ENCODE results near the gene WDTC1. TPM values are rescaled to one million over a fixed set of nuclear protein-coding genes. Genes with fewer than 3 reads are reported as not detected.

WDTC1 gene
- total and polyA plus RNA-seq, 2 of the 13 experiments (the other 11 are each of a cell fraction or from before 2014, with no cell fraction given): 5.5 TPM

DNA sequence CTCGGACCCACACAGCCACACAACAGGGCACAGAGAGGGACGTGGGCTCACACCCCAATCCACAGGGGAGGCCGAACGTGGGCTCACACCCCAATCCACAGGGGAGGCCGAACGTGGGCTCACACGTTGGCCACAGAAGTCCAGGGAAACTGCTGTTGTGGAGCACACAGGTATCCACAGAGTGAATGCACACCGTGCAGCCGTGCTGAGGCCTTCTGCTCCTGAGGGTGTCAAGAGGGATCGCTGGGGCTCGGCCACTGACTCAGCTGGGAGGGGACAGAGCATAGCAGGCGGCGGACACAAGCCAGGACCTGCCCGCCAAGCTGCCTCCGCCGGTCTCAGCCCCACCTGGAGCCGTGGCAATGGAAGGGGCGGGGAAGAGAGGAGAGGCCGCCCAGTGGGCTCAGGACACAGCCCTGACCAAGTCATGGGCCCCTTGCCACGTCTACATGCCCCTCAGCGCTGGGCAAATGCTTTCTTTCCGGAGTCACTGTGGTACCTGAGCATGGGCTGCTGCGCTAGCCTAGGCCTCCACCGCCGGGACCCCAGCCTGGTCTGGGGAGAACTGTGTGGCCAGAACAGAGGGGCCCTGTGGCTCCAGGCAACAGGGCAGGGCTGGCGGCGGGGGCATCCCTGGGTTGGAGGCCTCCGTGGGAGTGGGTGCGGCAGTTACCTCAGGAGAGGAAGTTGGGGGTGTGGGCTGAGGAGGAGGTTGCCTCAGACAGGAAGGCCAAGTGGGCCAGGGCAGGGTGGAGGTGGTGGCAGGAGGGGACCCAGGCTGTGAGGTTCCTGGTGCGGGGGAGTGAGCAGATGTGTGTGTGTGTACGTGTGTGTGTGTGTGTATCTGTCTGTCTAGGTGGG is 108.6 kb downstream of the WDTC1 start (continued):
- TF ChIP-seq, protein P1, sequence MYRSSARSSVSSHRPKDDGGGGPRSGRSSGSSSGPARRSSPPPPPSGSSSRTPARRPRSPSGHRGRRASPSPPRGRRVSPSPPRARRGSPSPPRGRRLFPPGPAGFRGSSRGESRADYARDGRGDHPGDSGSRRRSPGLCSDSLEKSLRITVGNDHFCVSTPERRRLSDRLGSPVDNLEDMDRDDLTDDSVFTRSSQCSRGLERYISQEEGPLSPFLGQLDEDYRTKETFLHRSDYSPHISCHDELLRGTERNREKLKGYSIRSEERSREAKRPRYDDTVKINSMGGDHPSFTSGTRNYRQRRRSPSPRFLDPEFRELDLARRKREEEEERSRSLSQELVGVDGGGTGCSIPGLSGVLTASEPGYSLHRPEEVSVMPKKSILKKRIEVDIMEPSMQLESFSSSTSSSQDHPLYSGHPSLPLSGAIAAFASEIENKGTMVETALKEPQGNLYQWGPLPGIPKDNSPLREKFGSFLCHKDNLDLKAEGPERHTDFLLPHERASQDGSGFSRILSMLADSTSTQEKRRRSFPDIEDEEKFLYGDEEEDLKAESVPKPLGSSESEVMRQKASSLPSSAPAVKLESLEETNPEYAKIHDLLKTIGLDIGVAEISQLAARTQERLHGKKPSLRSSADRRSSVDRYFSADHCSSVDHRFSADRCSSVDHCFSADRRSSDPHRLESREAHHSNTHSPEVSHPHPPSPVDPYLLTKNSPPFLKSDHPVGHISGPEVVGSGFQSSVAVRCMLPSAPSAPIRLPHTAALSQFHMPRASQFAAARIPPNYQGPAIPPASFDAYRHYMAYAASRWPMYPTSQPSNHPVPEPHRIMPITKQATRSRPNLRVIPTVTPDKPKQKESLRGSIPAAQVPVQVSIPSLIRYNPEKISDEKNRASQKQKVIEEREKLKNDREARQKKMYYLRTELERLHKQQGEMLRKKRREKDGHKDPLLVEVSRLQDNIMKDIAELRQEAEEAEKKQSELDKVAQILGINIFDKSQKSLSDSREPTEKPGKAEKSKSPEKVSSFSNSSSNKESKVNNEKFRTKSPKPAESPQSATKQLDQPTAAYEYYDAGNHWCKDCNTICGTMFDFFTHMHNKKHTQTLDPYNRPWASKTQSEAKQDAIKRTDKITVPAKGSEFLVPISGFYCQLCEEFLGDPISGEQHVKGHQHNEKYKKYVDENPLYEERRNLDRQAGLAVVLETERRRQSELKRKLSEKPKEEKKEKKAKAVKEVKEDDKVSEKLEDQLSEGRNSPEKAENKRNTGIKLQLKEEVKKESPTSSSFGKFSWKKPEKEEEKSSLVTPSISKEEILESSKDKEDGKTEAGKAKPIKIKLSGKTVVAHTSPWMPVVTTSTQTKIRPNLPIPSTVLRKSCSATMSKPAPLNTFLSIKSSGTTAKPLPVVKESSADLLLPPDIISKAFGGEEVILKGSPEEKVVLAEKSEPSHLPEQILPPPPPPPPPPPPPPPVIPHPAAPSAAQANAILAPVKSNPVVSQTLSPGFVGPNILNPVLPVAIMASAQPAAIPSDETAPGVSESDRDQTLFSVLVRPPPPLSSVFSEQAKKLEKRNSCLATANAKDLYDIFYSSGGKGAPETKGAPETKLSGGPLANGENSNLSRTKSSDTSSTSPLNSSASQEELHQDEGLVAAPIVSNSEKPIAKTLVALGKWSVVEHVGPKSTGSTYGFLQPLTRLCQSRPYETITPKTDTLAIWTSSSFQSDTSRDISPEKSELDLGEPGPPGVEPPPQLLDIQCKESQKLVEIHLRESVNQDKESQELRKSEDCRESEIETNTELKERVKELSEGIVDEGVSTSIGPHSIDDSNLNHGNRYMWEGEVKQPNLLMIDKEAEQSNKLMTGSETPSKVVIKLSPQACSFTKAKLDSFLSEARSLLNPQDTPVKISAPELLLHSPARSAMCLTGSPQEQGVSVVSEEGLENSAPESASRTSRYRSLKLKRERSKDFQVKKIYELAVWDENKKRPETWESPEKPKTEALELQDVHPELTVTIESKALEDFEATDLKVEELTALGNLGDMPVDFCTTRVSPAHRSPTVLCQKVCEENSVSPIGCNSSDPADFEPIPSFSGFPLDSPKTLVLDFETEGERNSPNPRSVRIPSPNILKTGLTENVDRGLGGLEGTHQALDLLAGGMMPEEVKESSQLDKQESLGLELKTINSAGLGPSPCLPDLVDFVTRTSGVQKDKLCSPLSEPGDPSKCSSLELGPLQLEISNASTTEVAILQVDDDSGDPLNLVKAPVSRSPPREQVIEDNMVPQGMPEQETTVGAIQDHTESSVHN (CRISPR knock-in tag; IDR thresholded peaks at IDR 0.05): 0 out of 2 replicates have a peak, but pooled peaks have one; percentile 39
- TF ChIP-seq ASH2L (IDR thresholded peaks at IDR 0.05; ENCODE audit: insufficient read length, low read depth, low read length): no peak
- no peak for TF ChIP-seq HNRNPUL1 (IDR thresholded peaks at IDR 0.05; ENCODE audit: low read depth, low read length)
- TF ChIP-seq ZNF329 (CRISPR knock-in tag; IDR thresholded peaks at IDR 0.05; ENCODE audit: low read depth): no peak
- no peak for TF ChIP-seq ZNF331 (CRISPR knock-in tag; IDR thresholded peaks at IDR 0.05)
- no peak for TF ChIP-seq TCF7L2 (IDR thresholded peaks at IDR 0.05; ENCODE audit: low read depth, low read length)
- TF ChIP-seq, protein P2, sequence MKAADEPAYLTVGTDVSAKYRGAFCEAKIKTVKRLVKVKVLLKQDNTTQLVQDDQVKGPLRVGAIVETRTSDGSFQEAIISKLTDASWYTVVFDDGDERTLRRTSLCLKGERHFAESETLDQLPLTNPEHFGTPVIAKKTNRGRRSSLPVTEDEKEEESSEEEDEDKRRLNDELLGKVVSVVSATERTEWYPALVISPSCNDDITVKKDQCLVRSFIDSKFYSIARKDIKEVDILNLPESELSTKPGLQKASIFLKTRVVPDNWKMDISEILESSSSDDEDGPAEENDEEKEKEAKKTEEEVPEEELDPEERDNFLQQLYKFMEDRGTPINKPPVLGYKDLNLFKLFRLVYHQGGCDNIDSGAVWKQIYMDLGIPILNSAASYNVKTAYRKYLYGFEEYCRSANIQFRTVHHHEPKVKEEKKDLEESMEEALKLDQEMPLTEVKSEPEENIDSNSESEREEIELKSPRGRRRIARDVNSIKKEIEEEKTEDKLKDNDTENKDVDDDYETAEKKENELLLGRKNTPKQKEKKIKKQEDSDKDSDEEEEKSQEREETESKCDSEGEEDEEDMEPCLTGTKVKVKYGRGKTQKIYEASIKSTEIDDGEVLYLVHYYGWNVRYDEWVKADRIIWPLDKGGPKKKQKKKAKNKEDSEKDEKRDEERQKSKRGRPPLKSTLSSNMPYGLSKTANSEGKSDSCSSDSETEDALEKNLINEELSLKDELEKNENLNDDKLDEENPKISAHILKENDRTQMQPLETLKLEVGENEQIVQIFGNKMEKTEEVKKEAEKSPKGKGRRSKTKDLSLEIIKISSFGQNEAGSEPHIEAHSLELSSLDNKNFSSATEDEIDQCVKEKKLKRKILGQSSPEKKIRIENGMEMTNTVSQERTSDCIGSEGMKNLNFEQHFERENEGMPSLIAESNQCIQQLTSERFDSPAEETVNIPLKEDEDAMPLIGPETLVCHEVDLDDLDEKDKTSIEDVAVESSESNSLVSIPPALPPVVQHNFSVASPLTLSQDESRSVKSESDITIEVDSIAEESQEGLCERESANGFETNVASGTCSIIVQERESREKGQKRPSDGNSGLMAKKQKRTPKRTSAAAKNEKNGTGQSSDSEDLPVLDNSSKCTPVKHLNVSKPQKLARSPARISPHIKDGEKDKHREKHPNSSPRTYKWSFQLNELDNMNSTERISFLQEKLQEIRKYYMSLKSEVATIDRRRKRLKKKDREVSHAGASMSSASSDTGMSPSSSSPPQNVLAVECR (CRISPR knock-in tag; IDR thresholded peaks at IDR 0.05; ENCODE audit: borderline replicate concordance): no peak; the same call in 1 of the 2 replicates
- peak; percentile 7; the same call in 1 of the 2 replicates for TF ChIP-seq BORCS8-MEF2B (CRISPR knock-in tag; IDR thresholded peaks at IDR 0.05)
- TF ChIP-seq ZNF256 (CRISPR knock-in tag; conservative IDR thresholded peaks at IDR 0.05): no peak
- TF ChIP-seq, protein P3, sequence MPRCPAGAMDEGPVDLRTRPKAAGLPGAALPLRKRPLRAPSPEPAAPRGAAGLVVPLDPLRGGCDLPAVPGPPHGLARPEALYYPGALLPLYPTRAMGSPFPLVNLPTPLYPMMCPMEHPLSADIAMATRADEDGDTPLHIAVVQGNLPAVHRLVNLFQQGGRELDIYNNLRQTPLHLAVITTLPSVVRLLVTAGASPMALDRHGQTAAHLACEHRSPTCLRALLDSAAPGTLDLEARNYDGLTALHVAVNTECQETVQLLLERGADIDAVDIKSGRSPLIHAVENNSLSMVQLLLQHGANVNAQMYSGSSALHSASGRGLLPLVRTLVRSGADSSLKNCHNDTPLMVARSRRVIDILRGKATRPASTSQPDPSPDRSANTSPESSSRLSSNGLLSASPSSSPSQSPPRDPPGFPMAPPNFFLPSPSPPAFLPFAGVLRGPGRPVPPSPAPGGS (CRISPR knock-in tag; IDR thresholded peaks at IDR 0.05): no peak
